ENCODE measurements around the gene CXCL14.

Gene CXCL14

GRCh38 chr5:135623186-135623715 lies 44.5 kb upstream of the CXCL14 start:
- H3K27me3 ChIP-seq, result no peaks in the 10 kb centered on the region
- H3K4me3 ChIP-seq (ENCODE audit: low read depth in 1 of 2, low read length in 1 of 2), result no peak overlapping the region
- no peaks in the 10 kb centered on the region for H3K9me3 ChIP-seq
- TF ChIP-seq, protein P1, sequence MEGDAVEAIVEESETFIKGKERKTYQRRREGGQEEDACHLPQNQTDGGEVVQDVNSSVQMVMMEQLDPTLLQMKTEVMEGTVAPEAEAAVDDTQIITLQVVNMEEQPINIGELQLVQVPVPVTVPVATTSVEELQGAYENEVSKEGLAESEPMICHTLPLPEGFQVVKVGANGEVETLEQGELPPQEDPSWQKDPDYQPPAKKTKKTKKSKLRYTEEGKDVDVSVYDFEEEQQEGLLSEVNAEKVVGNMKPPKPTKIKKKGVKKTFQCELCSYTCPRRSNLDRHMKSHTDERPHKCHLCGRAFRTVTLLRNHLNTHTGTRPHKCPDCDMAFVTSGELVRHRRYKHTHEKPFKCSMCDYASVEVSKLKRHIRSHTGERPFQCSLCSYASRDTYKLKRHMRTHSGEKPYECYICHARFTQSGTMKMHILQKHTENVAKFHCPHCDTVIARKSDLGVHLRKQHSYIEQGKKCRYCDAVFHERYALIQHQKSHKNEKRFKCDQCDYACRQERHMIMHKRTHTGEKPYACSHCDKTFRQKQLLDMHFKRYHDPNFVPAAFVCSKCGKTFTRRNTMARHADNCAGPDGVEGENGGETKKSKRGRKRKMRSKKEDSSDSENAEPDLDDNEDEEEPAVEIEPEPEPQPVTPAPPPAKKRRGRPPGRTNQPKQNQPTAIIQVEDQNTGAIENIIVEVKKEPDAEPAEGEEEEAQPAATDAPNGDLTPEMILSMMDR (IDR thresholded peaks at IDR 0.05), result no peak
- no peaks in the 10 kb centered on the region for H3K4me1 ChIP-seq (ENCODE audit: control insufficient read depth in 1 of 2, insufficient read depth in 1 of 2, low read depth in 1 of 2, low read length in 1 of 2)
- H3K27ac ChIP-seq, result no peak overlapping the region
- H3K36me3 ChIP-seq, result no peaks in the 10 kb centered on the region

DNA sequence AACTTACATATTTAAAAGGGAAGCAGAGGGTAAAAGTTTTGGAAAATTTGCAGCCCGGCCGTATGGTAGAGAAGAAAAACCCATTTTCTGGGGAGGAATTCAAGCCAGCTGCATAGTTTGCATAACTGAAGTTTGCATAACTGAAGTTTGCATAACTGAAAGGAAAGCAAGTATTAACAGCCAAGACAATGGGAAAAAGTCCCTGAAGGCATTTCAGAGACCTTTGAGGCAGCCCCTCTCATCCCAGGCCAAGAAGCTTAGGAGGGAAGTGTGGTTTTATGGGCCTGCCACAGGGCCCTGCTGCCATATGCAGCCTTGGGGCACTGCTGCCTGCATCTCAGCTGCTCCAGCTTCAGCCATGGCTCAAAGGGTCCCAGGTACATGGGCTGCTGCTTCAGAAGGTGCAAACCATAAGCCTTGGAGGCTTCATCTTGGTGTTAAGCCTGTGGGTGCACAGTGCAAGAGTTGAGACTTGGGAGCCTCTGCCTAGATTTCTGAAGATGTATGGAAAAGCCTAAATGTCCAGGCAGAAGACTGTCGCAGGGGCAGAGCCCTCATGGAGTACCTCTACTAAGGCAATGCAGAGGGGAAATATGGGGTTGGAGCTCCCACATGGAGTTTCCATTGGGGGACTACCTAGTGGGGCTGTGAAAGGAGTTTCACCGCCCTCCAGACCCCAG lies 36.9 kb upstream of the CXCL14 start:
- TF ChIP-seq, protein P1 (IDR thresholded peaks at IDR 0.05), result no peak
- Histone ChIP-seq H3K4me1 (ENCODE audit: control insufficient read depth in 1 of 2, insufficient read depth in 1 of 2, low read depth in 1 of 2, low read length in 1 of 2) (no peaks in the 10 kb centered on the region), H3K27me3 (peaks cover 17% of the 10 kb centered on the region), H3K27ac (no peak overlapping the region), H3K36me3 (no peaks in the 10 kb centered on the region), H3K9me3 (no peaks in the 10 kb centered on the region), H3K4me3 (ENCODE audit: low read depth in 1 of 2, low read length in 1 of 2) (no peak overlapping the region)

DNA sequence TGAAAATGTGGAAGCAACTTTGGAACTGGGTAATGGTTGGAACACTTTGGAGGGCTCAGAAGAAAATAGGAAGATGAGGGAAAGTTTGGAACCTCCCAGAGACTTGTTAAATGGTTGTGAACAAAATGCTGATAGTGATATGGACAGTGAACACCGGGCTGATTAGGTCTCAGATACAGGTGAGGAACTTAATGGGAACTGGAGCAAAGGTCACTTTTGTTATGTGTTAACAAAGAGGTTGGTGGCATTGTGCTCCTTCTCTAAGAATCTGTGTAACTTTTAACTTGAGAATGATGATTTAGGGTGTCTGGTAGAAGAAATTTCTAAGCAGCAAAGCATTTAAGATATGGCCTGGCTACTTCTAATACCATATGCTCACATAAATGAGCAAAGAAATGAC lies 36.4 kb upstream of the CXCL14 start:
- TF ChIP-seq, protein P1 (IDR thresholded peaks at IDR 0.05), result no peak
- H3K36me3 ChIP-seq, result no peaks in the 10 kb centered on the region
- no peaks in the 10 kb centered on the region for H3K4me1 ChIP-seq (ENCODE audit: control insufficient read depth in 1 of 2, insufficient read depth in 1 of 2, low read depth in 1 of 2, low read length in 1 of 2)
- H3K27me3 ChIP-seq, result peaks cover 22% of the 10 kb centered on the region
- no peak overlapping the region for H3K27ac ChIP-seq
- no peak overlapping the region for H3K4me3 ChIP-seq (ENCODE audit: low read depth in 1 of 2, low read length in 1 of 2)
- no peaks in the 10 kb centered on the region for H3K9me3 ChIP-seq

GRCh38 chr5:135609981-135610380 lies 31.2 kb upstream of the CXCL14 start:
- H3K36me3 ChIP-seq, result no peaks in the 10 kb centered on the region
- no peaks in the 10 kb centered on the region for H3K4me1 ChIP-seq (ENCODE audit: control insufficient read depth in 1 of 2, insufficient read depth in 1 of 2, low read depth in 1 of 2, low read length in 1 of 2)
- no peak overlapping the region for H3K4me3 ChIP-seq (ENCODE audit: low read depth in 1 of 2, low read length in 1 of 2)
- H3K27ac ChIP-seq, result no peak overlapping the region
- H3K27me3 ChIP-seq, result peaks cover 44% of the 10 kb centered on the region
- TF ChIP-seq, protein P1 (IDR thresholded peaks at IDR 0.05), result no peak
- no peaks in the 10 kb centered on the region for H3K9me3 ChIP-seq

DNA sequence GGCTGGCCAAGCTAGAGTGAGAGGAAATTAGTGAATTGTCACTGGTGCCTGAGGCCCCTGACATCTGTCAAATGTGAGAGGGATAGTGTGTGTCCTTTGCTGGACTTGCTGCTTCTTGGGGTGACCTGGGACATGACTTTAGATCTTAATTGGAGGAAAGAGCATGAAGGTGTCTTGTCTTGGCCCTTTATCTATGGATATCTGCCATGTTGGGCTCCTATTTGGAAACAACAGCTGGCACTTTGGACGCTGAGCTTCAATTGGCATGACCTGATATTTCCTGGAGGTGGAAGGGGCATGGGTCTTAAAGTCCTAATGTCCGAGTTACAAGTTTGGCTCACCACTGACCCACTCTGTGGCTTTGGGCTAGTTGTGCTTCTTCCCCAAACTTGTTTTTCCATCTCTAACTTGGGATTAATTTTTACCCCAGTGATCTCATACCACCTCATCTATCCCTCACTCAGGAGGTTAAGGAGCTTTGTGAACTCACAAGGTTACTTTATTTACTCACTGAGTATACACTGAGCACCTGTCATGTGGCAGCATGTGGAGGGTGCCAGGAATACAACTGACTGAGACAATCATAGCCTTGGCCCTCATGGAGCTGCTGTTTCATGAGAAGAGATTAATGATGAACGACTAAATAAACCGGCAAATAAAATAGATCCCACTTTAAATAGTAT lies 30.1 kb upstream of the CXCL14 start:
- Histone ChIP-seq H3K27me3 (peaks cover 44% of the 10 kb centered on the region), H3K4me3 (ENCODE audit: low read depth in 1 of 2, low read length in 1 of 2) (no peak overlapping the region), H3K27ac (no peak overlapping the region), H3K36me3 (no peaks in the 10 kb centered on the region), H3K4me1 (ENCODE audit: control insufficient read depth in 1 of 2, insufficient read depth in 1 of 2, low read depth in 1 of 2, low read length in 1 of 2) (no peaks in the 10 kb centered on the region), H3K9me3 (no peaks in the 10 kb centered on the region)
- TF ChIP-seq, protein P1 (IDR thresholded peaks at IDR 0.05), result no peak

All from neutrophil (primary cell).